Adipocyte (in vitro differentiated cells): ENCODE measurements around the gene SNORC.
A peak's percentile ranks its signal among the peaks of the same experiment; 100 is the strongest.

Experiments
- DNase-seq: peaks from one replicate; pipeline ENCODE4 v3.0.0-alpha.2; 2015; ENCODE audit warnings: low read depth
- H3K27me3 ChIP-seq: replicated peaks from 2 replicates; pipeline ENCODE4 v1.7.0; 2013; ENCODE audit warnings: mild to moderate bottlenecking, low read length, moderate library complexity; ENCODE audit not compliant: control insufficient read depth, insufficient read depth
- H3K36me3 ChIP-seq: 2 replicates; pipeline ENCODE4 v1.7.0; 2013; ENCODE audit warnings: low read length, mild to moderate bottlenecking, moderate library complexity; ENCODE audit not compliant: control insufficient read depth, insufficient read depth, severe bottlenecking
- H3K4me1 ChIP-seq: 2 replicates; pipeline ENCODE4 v1.7.0; 2013; ENCODE audit warnings: mild to moderate bottlenecking, low read length, moderate library complexity; ENCODE audit not compliant: control insufficient read depth, insufficient read depth
- H3K4me3 ChIP-seq: 2 replicates; pipeline ENCODE4 v1.7.0; 2013; ENCODE audit warnings: mild to moderate bottlenecking, low read length, moderate library complexity
- H3K9ac ChIP-seq: 2 replicates; pipeline ENCODE4 v1.7.0; 2013; ENCODE audit warnings: mild to moderate bottlenecking, low read length, moderate library complexity
- H3K9me3 ChIP-seq: 2 replicates; pipeline ENCODE4 v1.7.0; 2013; ENCODE audit warnings: mild to moderate bottlenecking, low read length, moderate library complexity; ENCODE audit not compliant: control insufficient read depth

SNORC gene

GRCh38 chr2:232920055-232920454 lies 50.0 kb downstream of the SNORC start:
- no peak overlapping the region for H3K9ac ChIP-seq
- no peak overlapping the region for H3K4me3 ChIP-seq
- H3K27me3 ChIP-seq = peaks cover 11% of the 10 kb centered on the region
- no peak for DNase-seq
- H3K9me3 ChIP-seq = peaks cover 5% of the 10 kb centered on the region
- H3K36me3 ChIP-seq = no peaks in the 10 kb centered on the region
- no peaks in the 10 kb centered on the region for H3K4me1 ChIP-seq

DNA sequence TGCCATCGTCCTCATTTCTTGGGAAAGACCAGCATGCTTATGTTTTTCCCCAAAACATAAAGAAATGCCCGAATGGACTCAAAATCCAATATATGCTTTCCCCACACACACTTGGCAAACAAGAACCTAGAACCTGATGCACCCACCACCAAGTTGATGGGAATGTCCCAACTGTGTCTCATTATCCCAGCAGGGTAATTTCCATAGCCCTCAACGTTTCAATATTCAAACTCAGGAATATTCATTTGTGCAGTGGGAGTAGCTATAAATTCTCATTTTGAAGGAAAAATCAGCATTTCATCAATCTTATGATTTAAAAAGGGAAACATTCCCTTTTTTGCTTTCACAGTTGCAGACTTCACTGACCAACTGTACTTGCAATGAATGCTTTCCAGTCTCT lies 50.7 kb downstream of the SNORC start:
- Histone ChIP-seq H3K9me3 (peaks cover 5% of the 10 kb centered on the region), H3K27me3 (peaks cover 17% of the 10 kb centered on the region), H3K36me3 (no peaks in the 10 kb centered on the region), H3K4me3 (no peak overlapping the region), H3K4me1 (no peaks in the 10 kb centered on the region), H3K9ac (no peak overlapping the region)
- no peak for DNase-seq

GRCh38 chr2:232924433-232924832 lies 54.4 kb downstream of the SNORC start:
- no peak for DNase-seq
- H3K4me1 ChIP-seq = no peaks in the 10 kb centered on the region
- H3K4me3 ChIP-seq = no peak overlapping the region
- peaks cover 5% of the 10 kb centered on the region for H3K9me3 ChIP-seq
- H3K36me3 ChIP-seq = no peaks in the 10 kb centered on the region
- peaks cover 35% of the 10 kb centered on the region for H3K27me3 ChIP-seq
- no peak overlapping the region for H3K9ac ChIP-seq

- peaks cover 35% of the 10 kb centered on the region for H3K27me3 ChIP-seq
- no peak overlapping the region for H3K4me3 ChIP-seq
Observed at GRCh38 chr2:232925153-232925820, 55.2 kb downstream of the SNORC start.

GRCh38 chr2:232925821-232926156 lies 55.7 kb downstream of the SNORC start:
- H3K4me3 ChIP-seq = no peak overlapping the region
- no peak for DNase-seq
- H3K9me3 ChIP-seq = peaks cover 6% of the 10 kb centered on the region
- no peaks in the 10 kb centered on the region for H3K4me1 ChIP-seq
- no peak overlapping the region for H3K9ac ChIP-seq
- H3K36me3 ChIP-seq = no peaks in the 10 kb centered on the region
- H3K27me3 ChIP-seq = peaks cover 35% of the 10 kb centered on the region

More at GRCh38 chr2:232925153-232925820, 55.2 kb downstream of the SNORC start:
- Histone ChIP-seq H3K36me3 (no peaks in the 10 kb centered on the region), H3K9me3 (peaks cover 5% of the 10 kb centered on the region), H3K4me1 (no peaks in the 10 kb centered on the region), H3K9ac (no peak overlapping the region)
- no peak for DNase-seq

- no peak for DNase-seq
- H3K27me3 ChIP-seq = peaks cover 35% of the 10 kb centered on the region
- peaks cover 1% of the 10 kb centered on the region for H3K4me1 ChIP-seq
- no peak overlapping the region for H3K9ac ChIP-seq
- peaks cover 13% of the 10 kb centered on the region for H3K9me3 ChIP-seq
- H3K4me3 ChIP-seq = peak overlapping the region; percentile 37
- H3K36me3 ChIP-seq = no peaks in the 10 kb centered on the region
Observed at GRCh38 chr2:232926431-232926939, 56.4 kb downstream of the SNORC start.

DNA sequence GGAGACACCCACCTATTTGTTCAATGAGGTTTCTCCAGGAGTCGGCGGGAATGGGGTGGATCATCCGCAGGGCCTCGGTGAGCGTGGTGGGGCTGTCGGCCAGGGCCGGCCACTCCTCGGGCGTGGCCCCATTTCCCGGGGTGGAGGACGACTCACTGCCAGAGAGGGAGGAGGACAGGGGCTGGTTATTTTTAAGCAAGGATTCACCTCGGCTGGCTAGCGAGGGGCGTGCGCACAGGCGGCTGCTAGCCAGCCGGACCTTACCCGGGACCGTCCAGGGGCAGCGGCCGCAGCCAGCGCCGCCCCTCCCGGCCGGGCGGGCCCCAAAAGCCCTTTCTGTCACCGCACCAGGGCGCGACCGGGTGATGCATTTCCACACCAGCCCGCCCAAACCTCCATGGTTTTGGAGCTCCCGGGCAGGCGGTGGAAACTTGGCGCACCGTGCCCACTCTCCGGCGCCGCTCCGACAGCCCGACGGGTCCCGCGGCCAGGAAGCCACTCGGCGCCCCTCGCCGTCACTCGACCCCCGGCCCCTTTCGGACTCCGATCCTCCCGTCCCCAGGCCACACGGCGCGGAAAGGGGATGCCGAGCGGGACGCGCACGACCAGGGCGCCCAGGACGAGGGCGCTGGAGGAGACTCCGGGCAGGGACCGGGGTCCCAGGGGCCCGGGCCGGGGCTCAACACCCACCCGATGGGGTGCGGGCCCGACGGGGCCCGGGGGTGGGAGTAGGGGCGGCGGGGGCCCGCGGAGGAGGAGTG lies 57.1 kb downstream of the SNORC start:
- peaks cover 3% of the 10 kb centered on the region for H3K4me1 ChIP-seq
- peaks cover 16% of the 10 kb centered on the region for H3K9me3 ChIP-seq
- peak; percentile 42 for DNase-seq
- H3K9ac ChIP-seq = no peak overlapping the region
- peaks cover 33% of the 10 kb centered on the region for H3K27me3 ChIP-seq
- H3K4me3 ChIP-seq = peak overlapping the region; percentile 37
- H3K36me3 ChIP-seq = no peaks in the 10 kb centered on the region

DNA sequence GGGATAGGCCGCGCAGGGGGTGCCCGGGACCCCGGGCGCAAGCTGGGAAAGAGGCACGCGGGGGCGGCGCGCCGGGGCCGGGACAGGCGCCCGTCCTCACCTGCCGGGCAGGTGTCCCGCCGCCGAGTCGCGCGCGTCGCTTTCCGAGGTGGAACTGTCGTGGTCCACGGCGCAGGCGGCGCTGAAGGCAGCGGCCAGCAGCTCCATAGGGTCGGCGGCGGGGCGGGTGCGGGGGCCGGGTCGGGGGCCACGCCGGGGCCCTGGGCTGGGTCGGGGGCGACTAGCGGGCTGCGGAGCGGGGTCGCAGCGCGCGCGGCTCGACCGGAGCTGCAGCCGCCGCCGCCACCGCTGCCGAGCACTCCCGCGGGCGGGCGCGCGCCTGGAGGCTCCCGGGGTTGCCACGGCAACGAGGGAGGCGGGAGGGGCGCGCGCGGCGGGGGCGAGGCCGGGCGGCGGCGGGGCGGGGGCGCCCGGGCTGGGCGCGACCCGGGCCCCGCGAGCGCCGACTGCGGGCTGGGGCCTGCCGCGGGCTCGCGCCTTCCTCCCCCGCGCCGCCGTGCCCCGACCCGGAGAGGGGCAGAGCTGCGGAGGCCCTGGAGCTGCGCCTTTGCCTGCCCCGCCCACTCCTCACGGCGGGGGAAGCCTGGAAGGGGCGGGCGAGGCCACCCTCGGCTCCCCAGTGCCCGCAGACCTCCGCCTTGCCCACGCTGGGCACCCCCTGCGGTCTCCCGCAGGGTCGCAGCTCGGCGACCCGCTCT lies 57.9 kb downstream of the SNORC start:
- no peak overlapping the region for H3K9ac ChIP-seq
- no peak overlapping the region for H3K4me3 ChIP-seq
- H3K36me3 ChIP-seq = no peaks in the 10 kb centered on the region
- H3K4me1 ChIP-seq = peaks cover 3% of the 10 kb centered on the region
- DNase-seq = peak; percentile 9
- H3K9me3 ChIP-seq = peaks cover 16% of the 10 kb centered on the region
- H3K27me3 ChIP-seq = peaks cover 32% of the 10 kb centered on the region
